T-helper 1 cell treated with Interleukin-12 subunit alpha and Interleukin-12 subunit beta and Interleukin-4 antibody, amounts not matched to agents 30 μg/mL and 1 μg/mL, for 36 hours (primary cell): ENCODE data around the gene UNG.

Source experiments
- H3K27ac Mint-ChIP-seq: one replicate; pipeline ENCODE4 v1.8.0; 2021; ENCODE audit warnings: mild to moderate bottlenecking, mixed read lengths
- H3K27me3 Mint-ChIP-seq: one replicate; pipeline ENCODE4 v1.8.0; 2021; ENCODE audit warnings: low read depth, mixed read lengths
- H3K36me3 Mint-ChIP-seq: one replicate; pipeline ENCODE4 v1.8.0; 2021; ENCODE audit warnings: low read depth, mixed read lengths
- H3K4me1 Mint-ChIP-seq: one replicate; pipeline ENCODE4 v1.8.0; 2021; ENCODE audit warnings: low read depth, mixed read lengths
- H3K4me3 Mint-ChIP-seq: one replicate; pipeline ENCODE4 v1.8.0; 2021; ENCODE audit warnings: mild to moderate bottlenecking, moderate library complexity, mixed read lengths
- H3K9me3 Mint-ChIP-seq: one replicate; pipeline ENCODE4 v1.8.0; 2021; ENCODE audit warnings: mixed read lengths

UNG gene

DNA sequence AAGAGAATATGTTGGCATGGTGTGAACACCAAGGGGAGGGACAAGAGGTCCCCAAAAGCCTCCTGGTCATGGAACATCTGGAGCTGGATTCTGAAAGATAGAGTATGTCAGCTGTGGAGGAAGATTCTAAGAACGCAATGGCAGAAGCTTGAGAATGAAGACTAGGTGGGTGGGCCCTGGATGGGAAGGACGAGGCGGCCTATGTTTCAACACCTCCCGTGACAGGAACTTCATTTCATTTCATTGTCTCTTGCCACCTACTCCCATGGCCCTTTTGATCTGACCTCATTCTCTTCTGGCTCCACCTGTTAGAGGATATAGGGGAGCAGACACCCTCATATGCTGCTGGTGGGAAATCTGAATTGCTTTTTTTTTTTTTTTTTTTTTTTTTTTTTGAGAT, 3.3 kb downstream of the UNG start:
- H3K9me3 Mint-ChIP-seq: no peaks in the 10 kb centered on the region
- no peak overlapping the region for H3K4me3 Mint-ChIP-seq
- no peak overlapping the region for H3K27ac Mint-ChIP-seq
- H3K27me3 Mint-ChIP-seq: no peaks in the 10 kb centered on the region
- H3K4me1 Mint-ChIP-seq: peaks cover 21% of the 10 kb centered on the region
- H3K36me3 Mint-ChIP-seq: peaks cover 36% of the 10 kb centered on the region

DNA sequence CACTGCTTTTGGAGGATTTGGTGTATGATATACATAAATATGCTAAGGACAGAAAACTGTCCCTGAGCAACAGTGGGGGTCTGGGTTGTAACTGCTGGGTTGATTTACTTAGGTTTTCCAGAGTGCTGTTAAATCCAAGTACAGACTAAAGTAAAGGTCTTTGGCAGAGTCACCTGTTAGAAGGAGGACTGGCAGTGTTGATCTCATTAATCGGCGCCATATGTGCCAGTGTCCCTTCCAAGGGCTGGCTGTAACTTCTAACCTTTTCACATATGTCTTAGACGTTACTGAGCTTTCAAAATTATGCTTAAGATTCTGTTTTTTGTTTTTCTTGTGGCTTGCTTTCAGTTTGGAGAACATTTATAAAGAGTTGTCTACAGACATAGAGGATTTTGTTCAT, 5.1 kb downstream of the UNG start:
- Mint-ChIP-seq H3K9me3 (no peaks in the 10 kb centered on the region), H3K4me3 (no peak overlapping the region), H3K27ac (no peak overlapping the region), H3K4me1 (peaks cover 21% of the 10 kb centered on the region), H3K27me3 (no peaks in the 10 kb centered on the region), H3K36me3 (peaks cover 38% of the 10 kb centered on the region)

DNA sequence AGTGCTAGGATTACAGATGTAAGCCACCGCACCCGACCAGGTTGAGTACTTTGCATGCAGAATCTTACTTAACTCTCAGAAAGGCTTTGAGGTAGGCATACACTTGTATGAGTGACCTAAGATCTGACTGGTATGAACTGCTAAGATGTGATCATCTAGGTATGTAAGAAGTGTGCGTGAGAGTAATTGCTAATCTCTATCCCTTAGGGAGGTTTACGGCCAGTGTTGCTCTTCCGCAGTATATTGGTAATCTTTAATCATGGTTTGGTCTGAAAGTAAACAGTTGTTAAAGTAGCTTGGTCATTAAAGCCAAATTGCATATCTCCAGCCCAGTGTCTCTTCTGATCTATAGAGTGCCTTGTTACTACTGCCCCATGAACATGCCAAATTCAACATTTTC, 7.8 kb downstream of the UNG start:
- Mint-ChIP-seq H3K27ac (no peak overlapping the region), H3K27me3 (no peaks in the 10 kb centered on the region), H3K4me1 (peaks cover 5% of the 10 kb centered on the region), H3K4me3 (no peak overlapping the region), H3K9me3 (no peaks in the 10 kb centered on the region), H3K36me3 (peaks cover 26% of the 10 kb centered on the region)

DNA sequence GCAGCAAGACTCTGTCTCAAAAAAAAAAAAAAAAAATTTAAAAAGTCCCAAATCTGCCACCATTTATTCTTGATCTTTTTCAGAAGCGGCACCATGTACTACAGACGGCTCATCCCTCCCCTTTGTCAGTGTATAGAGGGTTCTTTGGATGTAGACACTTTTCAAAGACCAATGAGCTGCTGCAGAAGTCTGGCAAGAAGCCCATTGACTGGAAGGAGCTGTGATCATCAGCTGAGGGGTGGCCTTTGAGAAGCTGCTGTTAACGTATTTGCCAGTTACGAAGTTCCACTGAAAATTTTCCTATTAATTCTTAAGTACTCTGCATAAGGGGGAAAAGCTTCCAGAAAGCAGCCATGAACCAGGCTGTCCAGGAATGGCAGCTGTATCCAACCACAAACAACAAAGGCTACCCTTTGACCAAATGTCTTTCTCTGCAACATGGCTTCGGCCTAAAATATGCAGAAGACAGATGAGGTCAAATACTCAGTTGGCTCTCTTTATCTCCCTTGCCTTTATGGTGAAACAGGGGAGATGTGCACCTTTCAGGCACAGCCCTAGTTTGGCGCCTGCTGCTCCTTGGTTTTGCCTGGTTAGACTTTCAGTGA, 12.5 kb downstream of the UNG start:
- H3K36me3 Mint-ChIP-seq: peaks cover 7% of the 10 kb centered on the region
- no peaks in the 10 kb centered on the region for H3K27me3 Mint-ChIP-seq
- H3K4me3 Mint-ChIP-seq: no peak overlapping the region
- peaks cover 5% of the 10 kb centered on the region for H3K4me1 Mint-ChIP-seq
- peak overlapping the region; percentile 33 for H3K27ac Mint-ChIP-seq
- H3K9me3 Mint-ChIP-seq: no peaks in the 10 kb centered on the region

DNA sequence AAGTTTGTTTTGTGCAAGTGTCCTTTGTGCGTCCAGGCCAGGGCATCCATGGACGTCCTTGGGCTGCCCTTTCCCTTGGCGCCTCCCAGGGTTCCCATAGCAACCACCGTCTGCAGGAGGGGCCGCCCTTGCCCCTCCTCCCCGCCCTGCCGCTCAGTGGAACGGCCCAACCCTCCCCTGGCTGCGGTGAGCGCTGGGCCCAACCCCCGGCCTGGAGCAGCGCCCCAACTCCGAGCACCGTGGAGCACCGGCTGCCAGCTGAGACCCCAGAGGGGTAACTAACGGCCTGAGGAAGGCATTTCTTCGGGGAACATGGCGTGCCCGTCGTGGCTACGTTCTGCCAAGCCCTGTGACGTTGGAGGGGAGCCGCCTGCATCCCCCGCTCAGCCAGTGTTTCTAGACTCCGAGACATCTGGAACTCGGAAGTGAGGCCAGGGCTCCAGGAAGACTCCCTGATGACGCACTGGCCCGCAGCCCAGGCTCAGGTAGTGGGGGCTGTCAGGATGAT, 13.6 kb downstream of the UNG start:
- Mint-ChIP-seq H3K27ac (peak overlapping the region; percentile 67), H3K9me3 (no peaks in the 10 kb centered on the region), H3K27me3 (no peaks in the 10 kb centered on the region)

DNA sequence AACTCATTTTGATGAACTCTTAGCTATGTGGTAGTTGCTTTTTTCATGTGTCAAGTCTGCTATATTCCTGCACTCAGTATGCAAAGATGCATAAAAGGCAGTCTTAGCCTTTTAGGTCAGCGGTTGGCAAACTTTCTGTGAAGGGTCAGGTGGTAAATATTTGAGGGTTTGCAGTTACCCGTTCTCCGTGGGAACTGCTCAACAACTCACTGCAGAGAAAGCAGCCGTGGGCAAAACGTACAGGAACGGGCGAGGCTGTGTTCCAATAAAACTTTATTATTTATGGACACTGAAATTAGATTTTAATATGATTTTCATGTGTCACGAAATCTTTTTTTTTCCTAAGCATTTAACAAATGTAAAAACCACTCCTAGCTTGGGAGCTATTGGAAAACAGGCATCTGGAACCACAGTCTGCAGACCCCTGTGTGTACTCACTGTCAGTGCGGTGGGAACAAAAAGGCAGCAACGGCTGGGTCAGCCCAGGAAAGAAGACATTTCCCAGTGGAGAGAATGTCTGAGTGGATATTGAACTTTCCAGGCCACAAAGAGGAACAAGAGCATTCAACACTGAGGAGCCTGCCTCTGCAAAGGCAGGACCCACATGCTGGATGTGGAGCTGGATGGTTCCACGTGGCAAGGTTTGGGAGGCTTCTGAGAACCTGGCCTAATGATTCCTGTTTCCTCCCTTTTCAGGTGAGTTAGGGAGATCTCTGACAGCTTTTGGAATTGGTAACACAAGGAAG, 15.5 kb downstream of the UNG start:
- no peak overlapping the region for H3K4me3 Mint-ChIP-seq
- H3K27me3 Mint-ChIP-seq: no peaks in the 10 kb centered on the region
- H3K9me3 Mint-ChIP-seq: no peaks in the 10 kb centered on the region

More for the DNA sequence above, 13.6 kb downstream of the UNG start:
- Mint-ChIP-seq H3K36me3 (peaks cover 2% of the 10 kb centered on the region), H3K4me1 (peaks cover 8% of the 10 kb centered on the region), H3K4me3 (peak overlapping the region; percentile 73)

DNA sequence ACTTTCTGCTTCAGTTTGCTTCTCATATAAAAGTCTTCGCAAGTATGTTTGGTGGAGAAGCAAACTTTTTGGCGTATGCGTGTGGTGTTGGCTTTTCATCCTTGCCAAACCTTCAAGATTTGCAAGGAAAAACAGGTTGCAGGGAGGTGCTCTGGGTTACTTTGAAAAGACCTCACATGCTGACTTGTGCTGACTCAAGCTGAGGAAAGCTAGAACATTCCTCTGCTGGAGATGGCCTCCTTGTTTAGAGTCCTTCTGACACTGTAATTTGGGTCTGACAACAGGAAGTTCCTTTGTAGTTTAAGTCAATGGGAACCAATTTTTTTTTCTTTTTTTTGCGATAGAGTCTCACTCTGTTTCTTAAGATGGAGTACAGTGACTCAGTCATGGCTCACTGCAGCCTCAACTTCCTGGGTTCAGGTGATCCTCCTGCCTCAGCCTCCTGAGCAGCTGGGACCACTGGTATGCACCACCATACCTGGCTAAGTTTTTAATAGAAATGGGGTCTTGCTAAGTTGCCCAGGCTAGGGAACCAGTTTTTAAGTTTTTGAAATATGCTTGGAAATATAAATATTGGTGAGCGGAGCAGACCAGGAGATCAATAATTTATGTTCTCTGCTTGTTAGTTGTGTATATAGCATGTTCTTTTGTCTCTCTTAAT, 16.4 kb downstream of the UNG start:
- Mint-ChIP-seq H3K27ac (no peak overlapping the region), H3K4me3 (no peak overlapping the region), H3K9me3 (no peaks in the 10 kb centered on the region), H3K27me3 (no peaks in the 10 kb centered on the region), H3K36me3 (no peaks in the 10 kb centered on the region), H3K4me1 (peaks cover 8% of the 10 kb centered on the region)

More for the DNA sequence above, 15.5 kb downstream of the UNG start:
- no peak overlapping the region for H3K27ac Mint-ChIP-seq
- peaks cover 8% of the 10 kb centered on the region for H3K4me1 Mint-ChIP-seq
- H3K36me3 Mint-ChIP-seq: no peaks in the 10 kb centered on the region

DNA sequence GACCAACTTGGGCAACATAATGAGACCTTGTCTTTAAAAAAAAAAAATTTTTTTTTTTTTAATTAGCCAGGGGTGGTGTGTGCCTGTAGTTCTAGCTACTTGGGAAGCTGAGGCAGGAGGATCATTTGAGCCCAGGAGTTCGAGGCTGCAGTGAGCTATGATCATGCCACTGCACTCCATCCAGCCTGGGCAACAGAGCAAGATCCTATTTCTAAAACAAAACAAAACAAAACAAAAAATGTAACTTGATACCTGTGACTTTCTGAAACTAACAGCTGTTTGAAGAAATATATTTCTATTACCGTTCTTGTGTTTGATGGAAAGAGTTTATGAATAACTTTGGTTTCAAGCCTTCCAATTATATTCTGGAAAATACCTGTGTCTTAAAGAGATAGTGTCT, 17.2 kb downstream of the UNG start:
- peaks cover 8% of the 10 kb centered on the region for H3K4me1 Mint-ChIP-seq
- no peak overlapping the region for H3K4me3 Mint-ChIP-seq
- H3K9me3 Mint-ChIP-seq: no peaks in the 10 kb centered on the region
- no peaks in the 10 kb centered on the region for H3K27me3 Mint-ChIP-seq
- no peak overlapping the region for H3K27ac Mint-ChIP-seq
- no peaks in the 10 kb centered on the region for H3K36me3 Mint-ChIP-seq

DNA sequence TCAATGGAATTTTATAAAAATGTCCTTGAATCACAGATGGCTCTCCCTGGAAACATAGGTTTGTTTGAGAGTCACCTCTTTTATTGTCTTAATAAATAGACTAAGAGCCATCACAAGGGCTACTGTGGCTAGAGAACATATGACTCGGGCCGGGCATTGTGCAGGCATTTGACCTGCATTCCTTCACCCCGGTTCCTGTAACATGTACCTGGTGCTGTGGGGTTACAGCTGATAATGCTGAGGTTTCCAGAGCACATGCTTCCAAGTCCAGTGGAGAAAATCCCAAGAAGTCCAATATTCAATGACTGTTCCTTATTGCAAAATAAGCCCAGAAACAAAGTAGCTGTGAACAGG, 18.0 kb downstream of the UNG start:
- Mint-ChIP-seq H3K27me3 (no peaks in the 10 kb centered on the region), H3K27ac (no peak overlapping the region), H3K4me1 (peaks cover 8% of the 10 kb centered on the region), H3K9me3 (no peaks in the 10 kb centered on the region), H3K4me3 (no peak overlapping the region), H3K36me3 (no peaks in the 10 kb centered on the region)

DNA sequence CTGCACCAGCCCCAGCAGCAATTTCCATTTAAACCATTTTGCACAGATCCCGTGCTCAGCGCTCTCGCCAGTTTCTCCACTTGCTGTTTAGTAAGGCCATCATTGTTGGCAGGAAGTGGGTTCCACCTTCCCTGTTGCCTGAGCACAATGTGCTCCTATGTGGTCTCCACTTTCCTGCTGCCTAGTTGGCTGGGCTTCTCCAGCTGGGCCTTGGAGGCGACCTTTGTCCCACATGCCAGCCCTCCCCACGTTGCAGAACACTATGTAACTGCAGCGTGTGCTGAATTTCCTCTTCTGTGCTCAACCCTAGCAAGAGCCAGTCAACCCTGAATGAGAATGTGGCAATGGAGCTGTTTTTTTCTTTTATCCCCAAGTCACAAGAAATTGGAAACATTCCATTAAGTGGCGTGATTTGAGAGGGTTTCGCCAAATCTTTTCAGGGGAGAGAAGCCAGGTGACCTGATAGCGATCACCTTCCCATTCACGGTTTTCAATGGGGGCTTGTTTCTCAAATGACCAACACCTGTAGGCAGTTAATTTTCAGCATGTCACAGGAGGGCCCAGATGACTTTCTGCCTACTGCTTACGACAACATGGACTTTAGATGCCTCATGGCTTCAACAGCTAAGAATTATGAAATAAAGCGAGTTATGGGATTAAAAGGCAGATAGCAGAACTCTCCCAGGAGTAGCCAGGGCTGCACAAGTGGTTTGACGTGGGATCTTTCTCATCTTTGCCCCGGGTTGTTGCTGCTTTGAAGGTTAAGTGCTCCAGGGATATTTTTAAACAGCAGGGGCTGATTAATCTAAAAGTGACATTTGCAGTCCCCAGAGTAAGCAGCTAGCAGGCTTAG, 18.6 kb downstream of the UNG start, which contains the start of gene ACACB:
Gene ACACB (plus strand): TSS at position 830 of the 853 bp plus-strand sequence. CDS start 22,819 bp downstream, outside the sequence.
- H3K9me3 Mint-ChIP-seq: no peaks in the 10 kb centered on the region
- H3K27me3 Mint-ChIP-seq: no peaks in the 10 kb centered on the region
- peaks cover 6% of the 10 kb centered on the region for H3K4me1 Mint-ChIP-seq
- H3K27ac Mint-ChIP-seq: no peak within 1 kb of the TSS
- no peak within 1 kb of the TSS for H3K4me3 Mint-ChIP-seq
- H3K36me3 Mint-ChIP-seq: no peaks in the 10 kb centered on the region

DNA sequence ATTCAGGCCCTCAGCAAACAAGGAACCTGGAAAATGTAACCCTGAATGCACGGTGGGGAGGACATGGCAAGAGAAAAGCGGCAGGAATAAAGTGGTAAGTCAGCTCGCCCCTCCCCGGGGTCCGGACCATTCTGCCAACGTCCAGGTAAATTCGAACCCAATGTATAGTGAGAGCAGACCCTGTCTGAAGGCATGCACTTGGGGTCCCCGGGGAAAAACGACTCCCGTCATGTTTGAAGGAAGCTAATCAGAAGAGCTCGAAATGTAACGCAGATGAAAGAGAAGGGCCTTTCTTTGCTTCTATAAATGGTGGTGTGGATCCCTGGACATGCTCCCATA, 19.2 kb downstream of the UNG start:
- Mint-ChIP-seq H3K4me3 (no peak overlapping the region), H3K9me3 (no peaks in the 10 kb centered on the region), H3K27me3 (no peaks in the 10 kb centered on the region), H3K27ac (no peak overlapping the region), H3K4me1 (peaks cover 6% of the 10 kb centered on the region), H3K36me3 (no peaks in the 10 kb centered on the region)

DNA sequence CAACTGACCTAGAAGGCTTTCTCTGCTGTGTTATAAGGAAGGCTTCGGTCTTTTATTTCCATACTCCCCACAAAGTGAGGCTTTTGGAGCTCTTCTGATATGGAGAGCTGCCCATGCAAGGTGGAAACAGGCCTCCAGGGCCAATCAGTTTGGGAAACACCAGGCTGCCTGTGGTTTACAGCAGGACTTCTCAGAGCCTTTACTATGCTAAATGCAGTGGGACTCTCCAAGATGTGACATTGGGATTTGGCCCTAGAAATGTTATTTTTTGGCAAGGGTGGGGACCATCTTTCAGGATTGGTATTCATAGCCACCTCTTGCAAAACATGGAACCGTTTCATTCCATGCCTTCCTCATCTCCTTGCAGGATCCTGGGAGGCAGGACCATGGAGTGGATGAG, 22.7 kb downstream of the UNG start:
- Mint-ChIP-seq H3K9me3 (no peaks in the 10 kb centered on the region), H3K27me3 (no peaks in the 10 kb centered on the region), H3K27ac (no peak overlapping the region), H3K4me3 (no peak overlapping the region), H3K4me1 (peaks cover under 1% of the 10 kb centered on the region), H3K36me3 (no peaks in the 10 kb centered on the region)

DNA sequence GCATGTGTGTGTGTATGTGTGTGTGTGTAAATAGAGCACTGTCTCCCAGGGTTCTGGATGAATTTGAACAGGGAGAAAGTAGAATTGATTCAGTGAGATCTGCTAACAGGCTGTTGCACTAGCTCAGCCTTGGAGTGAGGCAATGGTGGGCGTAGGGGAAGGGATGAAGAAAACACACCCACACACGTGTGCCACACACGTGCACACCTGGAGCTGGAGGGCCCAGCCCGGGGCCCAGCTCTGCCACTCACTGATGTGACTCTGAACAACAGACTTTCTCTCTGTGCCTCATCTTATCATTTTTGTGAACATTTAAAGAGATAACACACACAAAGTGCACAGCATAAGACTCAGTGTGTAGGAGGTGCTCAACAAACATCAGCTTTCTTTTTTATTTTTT, 23.2 kb downstream of the UNG start:
- Mint-ChIP-seq H3K27me3 (no peaks in the 10 kb centered on the region), H3K36me3 (no peaks in the 10 kb centered on the region), H3K4me3 (no peak overlapping the region), H3K27ac (no peak overlapping the region), H3K9me3 (no peaks in the 10 kb centered on the region), H3K4me1 (no peaks in the 10 kb centered on the region)

DNA sequence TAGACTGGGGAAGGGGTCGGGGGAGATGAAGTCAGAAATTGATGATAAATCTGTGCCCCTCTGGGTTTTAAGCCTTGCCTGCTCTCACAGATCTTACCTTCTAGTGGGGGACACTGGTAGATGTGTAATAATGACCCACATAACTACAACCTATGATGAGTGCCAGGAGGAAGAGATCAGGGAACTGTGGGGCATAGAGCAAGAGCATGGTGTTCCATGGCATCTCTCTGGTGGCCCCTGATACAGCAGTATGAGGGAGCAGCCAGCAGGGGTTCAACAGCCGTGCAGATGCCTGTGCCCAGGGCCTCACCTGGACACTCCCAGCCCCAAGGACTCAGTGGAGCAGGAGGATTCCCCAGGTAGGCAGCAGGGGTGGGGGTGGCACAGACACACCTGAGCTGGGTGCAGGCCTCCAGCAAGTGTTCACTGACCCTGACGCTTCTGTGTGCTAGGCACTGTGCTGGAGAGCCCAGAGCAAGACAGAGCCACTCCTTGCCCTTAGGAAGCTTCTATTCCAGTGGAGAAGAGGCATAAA, 24.0 kb downstream of the UNG start:
- H3K27ac Mint-ChIP-seq: no peak overlapping the region
- no peak overlapping the region for H3K4me3 Mint-ChIP-seq
- no peaks in the 10 kb centered on the region for H3K27me3 Mint-ChIP-seq
- no peaks in the 10 kb centered on the region for H3K9me3 Mint-ChIP-seq
- no peaks in the 10 kb centered on the region for H3K4me1 Mint-ChIP-seq
- no peaks in the 10 kb centered on the region for H3K36me3 Mint-ChIP-seq
